ENCODE results near the gene SERPINE2.

Gene SERPINE2

DNA sequence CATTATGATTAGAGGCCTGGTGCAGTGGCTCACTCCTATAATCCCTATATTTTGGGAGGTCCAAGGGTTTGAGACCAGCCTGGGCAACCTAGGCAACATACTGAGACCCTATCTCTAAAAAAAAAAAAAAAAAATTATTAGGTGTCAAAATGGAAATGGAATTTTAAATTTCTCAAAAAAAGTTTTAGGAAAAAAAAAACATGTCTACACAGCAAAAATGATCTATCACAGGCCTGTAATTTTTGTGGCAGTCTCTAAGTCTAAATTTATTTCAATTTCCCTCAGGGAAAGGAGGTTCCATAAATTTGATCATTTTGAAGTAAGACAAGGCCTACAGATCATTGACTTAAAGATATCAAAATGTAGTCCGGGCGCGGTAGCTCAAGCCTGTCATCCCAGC, 65.5 kb downstream of the SERPINE2 start:
- DNase-seq (ENCODE audit: low read depth), result no peak

DNA sequence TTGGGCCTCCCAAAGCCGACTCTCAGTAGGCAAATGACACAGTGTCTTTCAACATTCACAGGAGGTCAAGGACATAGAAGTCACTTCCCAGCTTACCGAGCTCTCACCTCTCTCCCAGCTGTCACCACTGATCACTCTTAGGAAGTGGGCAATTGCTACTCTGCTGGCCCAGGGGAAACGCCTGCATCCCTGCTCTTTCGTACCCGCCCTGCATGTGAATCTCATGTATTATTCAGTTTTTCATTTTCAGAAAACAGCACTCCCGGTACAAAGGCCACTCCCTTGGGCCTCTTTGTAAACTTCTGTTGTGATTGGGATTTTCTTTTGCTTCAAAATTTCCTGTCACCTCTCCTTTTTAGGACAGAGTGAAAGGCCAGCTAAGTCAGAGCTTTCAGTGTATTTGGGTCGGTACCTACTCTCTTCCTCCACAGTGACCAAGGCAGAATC, 66.4 kb downstream of the SERPINE2 start:
- no peak for DNase-seq (ENCODE audit: low read depth)

DNA sequence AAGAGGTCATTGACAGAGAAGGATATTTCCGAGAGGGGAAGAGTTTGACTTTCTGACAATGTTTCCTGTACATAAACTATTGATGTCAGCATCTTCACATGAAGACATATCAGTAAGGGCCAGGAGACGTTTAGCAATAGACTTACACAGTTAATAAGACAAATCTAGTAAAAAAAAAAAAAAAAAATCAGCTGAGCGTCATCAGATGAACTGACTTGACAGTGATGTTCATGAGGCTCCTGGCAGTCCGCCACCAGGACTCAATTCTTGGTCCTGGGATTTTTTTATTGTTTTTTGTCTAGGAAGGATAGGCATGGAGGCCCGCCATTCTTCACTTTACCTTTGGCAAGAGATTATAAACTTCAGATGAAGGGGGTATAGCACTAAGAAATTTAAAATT, 67.4 kb downstream of the SERPINE2 start:
- no peak for DNase-seq (ENCODE audit: low read depth)

DNA sequence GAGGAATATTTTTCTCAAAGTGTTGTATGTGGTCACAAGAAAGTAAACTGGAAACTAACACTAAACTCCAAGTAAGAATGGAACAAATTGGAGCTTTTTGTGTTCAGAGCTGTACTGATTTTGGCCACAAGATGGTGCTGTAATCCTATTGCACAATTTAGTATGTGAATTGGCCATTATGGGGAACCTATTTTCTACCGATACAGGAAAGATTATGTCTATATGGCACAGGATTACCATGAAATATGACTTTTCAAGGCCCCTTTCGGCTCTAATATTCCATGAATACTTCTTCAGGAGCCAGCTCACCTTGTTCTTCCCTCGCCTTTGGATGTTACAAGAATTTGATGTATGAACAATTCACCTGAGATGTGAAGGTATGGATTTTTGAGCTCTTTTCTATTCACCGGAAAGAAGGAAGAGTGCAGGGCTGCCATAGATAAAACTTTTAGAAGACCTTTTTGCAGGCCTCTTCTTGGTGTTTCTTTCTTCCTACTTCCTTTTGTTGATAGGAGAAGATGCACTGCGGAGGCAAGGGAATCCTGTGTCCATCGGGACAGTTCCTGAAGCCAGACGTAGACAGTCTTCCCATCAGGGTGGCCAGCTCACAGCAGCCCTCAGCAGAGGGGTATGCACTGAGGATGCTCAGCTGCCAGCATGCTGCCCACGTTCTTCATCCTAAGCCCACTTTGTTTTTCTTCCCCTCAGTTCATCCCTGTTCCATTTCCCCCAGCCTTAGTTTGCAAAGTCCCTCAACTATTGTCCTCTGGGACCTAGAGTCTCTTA, 68.5 kb downstream of the SERPINE2 start:
- peak; percentile 50 for DNase-seq (ENCODE audit: low read depth)

DNA sequence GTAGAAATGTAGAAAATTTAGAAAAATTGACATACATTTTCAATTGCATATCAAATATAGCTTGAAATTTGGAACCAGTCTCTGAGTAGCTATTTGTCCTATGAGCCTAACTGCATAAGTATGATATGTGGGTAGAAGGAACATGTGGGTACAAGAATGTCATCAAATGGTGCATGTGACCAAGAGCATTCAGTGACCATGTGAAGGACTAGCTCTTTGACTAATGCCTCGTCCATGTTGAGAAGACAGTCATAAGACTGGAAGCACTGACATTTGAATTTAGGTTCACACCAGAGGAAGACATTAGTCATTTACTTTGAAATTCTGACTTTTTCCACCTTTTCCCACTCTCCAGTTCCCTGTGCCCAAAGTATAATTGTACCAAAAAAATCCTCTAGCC, 69.2 kb downstream of the SERPINE2 start:
- no peak for DNase-seq (ENCODE audit: low read depth)

DNA sequence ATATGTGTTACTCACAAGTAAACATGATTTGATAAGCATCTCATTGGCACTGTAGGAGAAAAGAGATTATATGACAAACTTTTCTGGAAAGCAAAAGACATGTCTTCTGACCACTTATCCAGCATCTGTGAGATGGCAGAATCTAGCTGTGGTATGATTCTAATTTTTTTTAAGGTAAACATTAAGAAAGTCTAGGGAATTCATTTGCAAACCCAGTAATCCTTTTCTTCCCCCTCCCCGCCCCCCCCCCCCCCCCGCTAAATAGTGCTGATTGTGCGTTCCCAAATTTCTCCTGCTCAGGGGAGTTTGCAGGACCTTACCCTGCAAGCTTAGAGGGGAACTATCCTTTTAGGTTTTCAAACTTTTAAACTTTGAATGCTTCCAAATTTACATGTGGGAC, 69.8 kb downstream of the SERPINE2 start:
- no peak for DNase-seq (ENCODE audit: low read depth)

DNA sequence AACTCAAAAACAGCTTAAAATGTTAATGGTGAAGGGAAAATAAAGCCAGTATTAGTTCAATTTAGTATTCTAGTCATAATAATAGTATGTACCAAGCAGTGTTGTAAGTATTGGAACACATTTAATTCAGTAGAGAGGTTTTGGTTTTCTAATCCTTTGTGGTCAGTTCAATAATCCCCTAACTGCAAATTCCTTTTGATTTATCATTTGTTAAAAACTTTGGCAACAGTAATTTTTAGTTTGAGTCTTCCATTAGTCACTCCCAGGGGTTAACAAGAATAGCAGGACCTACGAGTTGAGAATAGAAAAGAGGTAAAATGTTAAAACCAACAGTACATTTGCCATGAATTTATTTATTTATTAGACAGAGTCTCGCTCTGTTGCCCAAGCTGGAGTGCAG, 71.1 kb downstream of the SERPINE2 start:
- no peak for DNase-seq (ENCODE audit: low read depth)

DNA sequence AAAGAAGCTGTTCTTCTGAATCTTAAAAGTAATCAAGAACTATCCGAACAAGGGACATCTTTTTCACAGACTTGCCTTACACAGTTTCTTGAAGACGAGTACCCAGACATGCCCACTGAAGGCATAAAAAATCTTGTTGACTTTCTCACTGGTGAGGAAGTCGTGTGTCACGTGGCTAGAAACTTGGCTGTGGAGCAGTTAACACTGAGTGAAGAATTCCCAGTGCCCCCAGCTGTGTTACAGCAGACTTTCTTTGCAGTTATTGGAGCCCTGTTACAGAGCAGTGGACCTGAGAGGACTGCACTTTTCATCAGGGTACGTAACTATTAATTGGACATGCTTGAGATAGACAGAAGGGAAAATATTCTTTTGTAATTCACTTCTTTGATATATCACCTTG, 79.4 kb downstream of the SERPINE2 start:
- DNase-seq (ENCODE audit: low read depth), result no peak

DNA sequence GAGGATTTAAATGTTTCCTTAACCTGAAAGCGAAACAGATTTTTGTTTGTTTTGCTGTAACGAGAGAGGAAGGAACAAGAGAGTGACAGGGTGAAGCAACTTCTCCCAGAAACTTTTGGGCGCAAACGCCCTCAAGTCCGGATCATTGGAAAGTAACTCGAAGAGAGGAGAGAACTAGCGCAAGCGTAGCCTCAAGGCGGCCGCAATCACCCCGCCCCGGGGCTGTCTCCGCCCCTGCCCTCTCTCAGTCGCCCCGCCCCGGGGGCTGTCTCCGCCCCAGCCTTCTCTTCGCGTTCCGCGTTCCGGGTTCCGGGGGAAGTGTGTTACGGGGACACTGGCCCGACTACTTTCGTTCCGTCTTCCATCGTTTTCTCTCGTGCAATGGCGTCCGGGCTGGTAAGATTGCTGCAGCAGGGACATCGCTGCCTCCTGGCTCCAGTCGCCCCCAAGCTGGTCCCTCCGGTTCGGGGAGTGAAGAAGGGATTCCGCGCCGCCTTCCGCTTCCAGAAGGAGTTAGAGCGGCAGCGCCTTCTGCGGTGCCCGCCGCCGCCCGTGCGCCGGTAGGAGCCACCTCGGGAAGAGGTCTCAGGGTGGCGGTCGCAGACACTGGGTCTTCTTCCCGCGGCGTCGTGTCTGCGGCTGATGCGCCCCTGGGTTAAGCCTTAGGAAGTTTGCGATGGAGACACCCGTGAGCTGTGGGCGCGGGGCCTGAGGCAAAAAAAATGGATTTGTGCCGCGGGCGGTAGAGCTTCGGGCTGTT, 81.8 kb downstream of the SERPINE2 start, which contains the start of gene MRPL44:
TSS of gene MRPL44 (plus strand) at position 372 of the 760 bp plus-strand sequence. CDS start at position 382, 10 bp downstream.
- peak; percentile 96 for DNase-seq (ENCODE audit: low read depth)

DNA sequence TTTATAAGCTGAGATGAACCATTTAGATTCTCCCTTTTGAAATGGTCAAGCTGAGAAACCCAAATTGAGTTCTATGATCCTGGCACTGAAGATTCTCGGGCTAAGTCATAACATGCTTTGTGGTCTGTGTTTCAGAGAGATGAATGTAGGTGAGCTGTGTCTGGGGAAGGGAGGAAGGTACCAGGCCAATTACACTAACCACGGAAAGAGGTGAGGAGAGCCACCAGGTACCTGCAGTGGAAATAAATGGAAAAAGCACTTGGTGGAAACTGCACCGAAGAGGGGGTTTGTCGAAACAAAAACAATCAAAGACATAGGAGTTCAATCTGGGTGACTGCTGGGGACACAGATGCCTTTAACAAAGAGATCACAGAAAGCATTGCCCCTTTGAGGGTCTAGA, 82.8 kb downstream of the SERPINE2 start:
- DNase-seq (ENCODE audit: low read depth), result no peak

DNA sequence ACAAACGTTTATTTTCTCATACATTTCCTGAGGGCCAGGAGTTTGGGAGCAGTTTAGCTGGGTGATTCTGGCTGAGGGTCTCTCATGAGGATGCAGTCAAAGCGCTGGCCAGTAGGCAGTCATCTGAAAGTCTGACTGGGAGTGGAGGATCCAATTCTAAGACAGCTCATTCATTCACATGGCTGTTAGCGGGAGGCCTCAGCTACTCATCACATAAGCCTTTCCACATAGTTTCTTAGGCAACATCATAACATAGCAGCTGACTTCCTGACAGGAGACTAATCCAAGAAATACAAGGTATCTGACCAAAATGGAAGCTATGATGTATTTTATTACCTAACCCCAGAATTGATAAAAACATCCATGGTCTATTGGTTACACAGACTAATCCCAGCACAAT, 84.7 kb downstream of the SERPINE2 start:
- DNase-seq (ENCODE audit: low read depth), result no peak

DNA sequence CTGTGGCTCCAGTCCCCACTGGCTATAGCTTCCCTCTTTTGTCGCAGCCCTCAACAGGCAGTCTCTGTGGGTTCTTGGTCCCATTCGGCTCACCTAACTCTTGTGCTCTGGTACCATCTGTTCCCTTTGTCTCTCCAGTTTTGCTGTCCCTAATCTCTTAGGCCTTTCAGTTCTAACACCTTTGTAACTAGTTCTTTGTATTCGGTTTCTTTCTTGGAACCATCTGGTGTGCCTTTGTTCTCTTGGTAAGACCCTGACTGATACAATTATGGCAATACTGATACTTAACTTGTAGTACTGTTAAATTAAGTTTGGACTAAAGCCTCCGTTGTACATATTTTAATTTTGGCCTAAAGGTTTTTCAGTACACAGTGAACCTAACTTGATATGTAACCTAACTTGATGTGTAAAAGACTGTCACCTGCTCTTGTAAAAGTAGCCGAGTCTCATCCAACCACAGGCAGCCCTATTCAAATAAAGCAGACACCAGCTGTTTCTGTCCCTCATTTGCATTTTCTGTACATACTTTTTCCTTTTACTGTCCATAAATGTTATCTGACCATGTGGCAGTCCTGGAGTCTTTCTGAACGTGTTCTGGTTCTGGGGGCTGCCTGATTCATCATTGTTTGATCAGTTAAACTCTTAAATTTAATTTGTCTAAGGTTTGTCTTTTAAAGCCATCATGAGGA, 86.7 kb downstream of the SERPINE2 start:
- DNase-seq (ENCODE audit: low read depth), result no peak

DNA sequence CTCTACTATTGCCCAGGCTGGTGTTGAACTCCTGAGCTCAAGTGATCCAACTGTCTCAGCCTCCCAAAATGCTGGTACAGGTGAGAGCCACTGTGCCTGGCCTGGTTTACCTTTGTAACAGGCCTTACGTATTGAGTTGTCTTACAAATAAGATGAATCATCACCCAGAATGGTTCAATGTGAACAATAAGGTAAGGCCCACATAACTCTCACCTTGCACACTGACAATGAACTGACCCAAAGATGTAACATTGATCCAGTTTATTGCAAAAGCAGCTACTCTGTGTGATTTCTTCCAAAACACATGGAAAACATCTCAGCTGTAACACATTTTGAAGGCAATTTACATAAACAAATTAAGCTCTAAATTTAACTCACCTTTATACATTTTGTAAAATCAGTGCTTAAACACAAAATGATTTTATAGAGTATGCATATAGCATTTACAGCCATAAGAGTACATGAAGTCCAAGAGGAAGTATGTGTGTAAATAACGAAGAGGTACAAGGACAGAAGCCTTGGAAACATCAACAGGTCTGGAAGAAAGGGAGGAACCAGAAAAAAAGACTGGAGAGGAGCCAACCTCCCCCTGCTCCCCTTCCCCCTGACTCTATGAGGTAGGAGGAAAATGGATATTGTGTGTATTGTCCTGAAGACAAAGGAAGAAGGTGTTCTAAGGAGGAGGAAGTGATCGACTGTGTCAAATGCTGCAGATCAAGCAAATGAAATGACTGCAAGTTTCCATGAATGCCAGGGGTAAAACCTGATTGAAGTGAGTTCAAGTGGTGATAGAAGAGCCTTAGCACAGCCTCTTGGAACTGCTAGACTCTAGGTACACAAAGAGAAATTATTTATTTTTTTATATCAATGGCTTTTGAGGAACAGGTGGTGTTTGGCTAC, 88.4 kb downstream of the SERPINE2 start:
- DNase-seq (ENCODE audit: low read depth), result no peak

DNA sequence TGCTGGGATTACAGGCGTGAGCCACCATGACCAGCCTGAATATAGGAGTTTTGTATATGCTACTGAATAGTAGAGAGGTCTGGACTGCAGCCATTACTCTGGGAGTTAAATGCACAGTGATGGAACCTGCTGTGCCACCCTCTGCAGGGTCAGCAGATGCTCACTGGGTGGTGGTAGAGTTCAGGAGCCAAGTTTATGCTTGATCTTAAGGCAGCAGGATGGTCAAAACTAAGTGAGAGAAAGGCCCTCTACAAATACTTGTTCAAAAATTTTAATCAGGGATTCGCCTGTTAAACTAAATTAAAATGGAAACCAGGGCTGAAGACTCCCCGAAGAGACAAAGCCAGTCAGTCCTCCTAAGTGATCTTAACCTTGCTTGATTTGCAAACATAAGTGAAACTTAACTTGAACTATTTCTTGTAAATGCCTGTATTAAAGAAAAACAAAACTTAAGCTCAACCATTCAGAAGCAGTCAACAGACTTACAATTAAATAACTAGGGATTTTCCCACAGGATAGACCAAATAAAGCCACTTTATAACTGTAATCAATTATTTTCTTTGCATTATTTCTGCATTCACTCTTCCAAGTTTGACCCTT, 89.7 kb downstream of the SERPINE2 start:
- DNase-seq (ENCODE audit: low read depth), result no peak

DNA sequence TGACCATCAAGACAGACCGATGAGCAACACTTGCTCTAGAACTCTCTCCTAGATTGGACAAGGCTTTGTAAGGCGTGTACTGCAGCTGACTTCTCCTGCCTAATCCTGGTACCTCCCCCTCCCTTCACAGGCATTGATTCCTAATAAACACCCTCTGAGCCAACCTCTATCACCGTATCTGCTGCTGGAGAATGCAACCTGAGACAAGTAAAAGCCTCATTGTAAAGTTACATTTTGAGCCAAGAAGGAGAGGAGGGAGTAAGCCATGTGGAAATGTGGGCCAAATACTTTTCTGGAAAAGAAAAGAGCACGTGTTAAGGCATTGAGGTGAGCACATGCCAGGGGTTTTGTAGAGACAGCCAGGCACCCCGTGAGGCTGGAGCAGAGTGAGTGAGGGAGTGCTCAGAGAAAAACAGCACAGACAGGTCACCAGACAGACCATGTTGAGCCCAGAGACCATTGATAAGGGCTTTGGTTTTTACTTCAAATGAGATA, 91.3 kb downstream of the SERPINE2 start:
- no peak for DNase-seq (ENCODE audit: low read depth)

DNA sequence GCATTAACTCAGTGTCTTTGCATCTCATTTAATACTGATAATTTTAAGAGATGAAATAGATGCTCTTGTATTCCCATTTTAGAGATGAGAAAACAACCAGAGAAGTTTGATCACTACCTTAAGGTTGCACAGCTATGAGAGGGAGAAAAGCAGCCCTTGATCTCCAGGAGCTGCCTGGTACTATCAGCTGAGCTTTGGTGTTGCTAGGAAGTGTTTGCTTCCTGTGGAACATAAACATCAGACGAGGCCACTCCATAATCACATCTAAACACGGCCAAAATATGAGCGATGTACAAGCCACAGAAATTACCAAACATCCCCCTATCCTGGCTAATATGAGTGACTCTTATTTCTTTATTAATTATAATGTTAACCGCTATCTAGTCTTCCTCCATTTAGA, 93.3 kb downstream of the SERPINE2 start:
- no peak for DNase-seq (ENCODE audit: low read depth)

DNA sequence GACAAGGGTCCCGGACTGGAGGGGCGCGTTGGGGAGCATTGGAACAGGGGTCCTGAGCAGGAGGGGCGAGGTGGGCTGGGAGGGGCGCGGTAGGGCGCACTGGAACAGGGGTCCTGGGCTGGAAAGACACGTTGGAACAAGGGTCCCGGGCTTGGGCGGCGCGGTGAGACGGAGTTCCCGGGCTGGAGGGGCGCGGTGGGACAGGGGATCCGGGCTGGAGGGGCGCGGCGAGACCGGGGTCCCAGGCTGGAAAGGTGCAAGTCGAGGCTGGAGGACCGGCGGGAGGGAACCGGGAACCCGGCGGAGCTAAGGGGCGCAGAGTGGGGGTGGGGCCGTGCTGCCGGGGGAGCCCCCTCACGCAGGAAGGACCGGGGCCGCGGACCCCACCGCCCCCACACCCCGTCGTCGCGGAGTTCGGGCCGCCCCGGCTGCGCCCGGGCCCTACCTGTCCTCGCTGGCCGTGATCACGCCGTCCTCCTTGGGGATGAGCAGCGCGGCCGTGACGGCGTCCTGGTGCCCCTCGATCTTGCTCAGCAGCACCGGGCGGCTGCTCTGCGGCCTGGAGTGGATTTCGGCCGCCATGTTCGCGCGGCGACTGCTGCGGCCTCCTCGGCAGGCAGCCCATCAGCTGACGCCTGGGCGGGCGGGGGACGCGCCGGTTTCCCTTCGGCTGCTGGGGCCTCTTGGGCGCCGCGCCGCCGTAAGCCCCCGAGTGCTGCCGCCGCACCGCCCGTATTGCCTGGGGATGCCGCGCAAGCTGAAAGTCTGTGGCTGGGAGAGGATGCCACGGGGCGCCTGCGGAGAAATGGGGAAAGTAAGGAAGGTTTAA, 94.2 kb downstream of the SERPINE2 start, which contains the start of gene WDFY1:
TSS of gene WDFY1 (minus strand) at position 633 of the 829 bp plus-strand sequence. CDS start at position 582, 51 bp downstream.
- DNase-seq (ENCODE audit: low read depth), result peak; percentile 75

DNA sequence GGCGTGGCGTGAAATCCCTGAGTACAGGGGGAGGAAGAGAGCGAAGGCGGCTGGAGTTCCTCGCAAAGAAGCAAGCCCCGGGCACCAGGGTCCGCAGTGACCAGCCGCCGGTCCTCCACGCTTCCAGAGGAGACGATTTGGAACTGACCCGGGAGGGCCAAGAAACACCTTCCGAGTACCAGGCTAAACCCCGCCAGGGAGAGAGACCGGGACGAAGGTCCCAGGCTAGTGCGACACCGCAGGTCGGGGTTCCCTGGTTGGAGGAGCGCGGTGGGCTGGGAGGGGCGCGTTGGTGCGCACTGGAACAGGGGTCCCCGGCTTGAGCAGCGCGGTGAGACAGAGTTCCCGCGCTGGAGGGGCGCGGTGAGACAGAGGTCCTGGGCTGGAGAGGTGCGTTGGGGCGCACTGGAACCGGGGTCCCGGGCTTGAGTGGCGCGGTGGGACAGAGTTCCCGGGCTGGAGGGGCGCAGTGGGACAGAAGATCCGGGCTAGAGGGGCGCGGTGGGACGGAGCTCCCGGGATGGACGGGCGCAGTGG, 94.9 kb downstream of the SERPINE2 start:
- no peak for DNase-seq (ENCODE audit: low read depth)

DNA sequence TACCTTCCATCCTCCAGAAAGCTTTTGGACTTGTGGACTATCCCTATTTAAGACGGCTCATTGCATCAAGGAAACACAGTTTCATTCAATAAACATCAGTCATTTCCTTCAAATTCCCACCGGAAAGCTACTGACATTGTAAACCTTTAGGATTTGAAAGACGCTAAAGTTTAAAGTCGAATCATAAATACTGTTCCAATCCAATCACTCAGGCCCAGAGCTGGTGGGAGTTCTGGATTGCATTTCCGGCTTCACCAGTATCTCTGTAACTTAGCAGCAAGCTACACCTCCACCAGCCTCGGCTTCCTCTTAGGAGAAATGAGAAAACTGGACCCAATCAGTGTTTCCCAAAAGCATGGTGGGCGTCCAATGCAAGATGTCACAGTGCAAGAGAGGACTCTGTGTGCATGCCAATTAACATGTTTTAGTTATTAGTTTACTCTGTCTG, 95.5 kb downstream of the SERPINE2 start:
- DNase-seq (ENCODE audit: low read depth), result no peak

DNA sequence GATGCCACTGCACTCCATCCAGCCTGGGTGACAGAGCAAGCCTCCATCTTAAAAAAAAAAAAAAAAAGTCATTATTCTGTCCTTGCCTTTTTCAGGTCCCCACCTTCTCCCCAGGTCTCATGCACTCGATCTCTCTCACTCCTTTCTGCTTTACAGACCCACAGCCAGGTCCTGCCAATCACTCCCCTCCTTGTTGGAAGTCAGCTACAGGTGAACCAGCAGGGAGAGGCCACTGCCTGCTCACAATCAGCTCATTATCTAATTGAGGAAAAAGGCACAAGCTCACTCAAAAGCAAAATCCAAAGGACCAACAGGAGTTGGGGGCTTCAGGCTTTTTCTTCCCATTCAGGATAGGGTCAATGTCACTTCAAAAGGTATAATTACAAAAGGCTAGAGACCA, 96.0 kb downstream of the SERPINE2 start:
- DNase-seq (ENCODE audit: low read depth), result no peak

Data from activated T-cell treated with anti-CD3 and anti-CD28 coated beads for 24 hours (primary cell).